GM12878 (cell line): Measurements from ENCODE around the gene GAGE12D. TPM values are rescaled to one million over a fixed set of nuclear protein-coding genes. Genes with fewer than 3 reads are reported as not detected.

Experiments used
- polyA plus RNA-seq, 11 experiments: library from polyadenylated mRNA; depleted of rRNA in 4 of 11; unstranded in 6 of 11; stranded (reverse) in 5 of 11; fragments of >200 nt; fragmentation: Nextera tagmentation in 4 of 11; fragmentation: Illumina TruSeq in 1 of 11; extraction: Ambion mirVana in 4 of 11; extraction: Trizol in 1 of 11; gene quantifications; 1 replicate in 1 of 11; 2 replicates in 10 of 11; pipeline versions ENCODE4 v1.2.1 to v1.2.3, GENCODE V29; 2011 to 2016; ENCODE audit warnings: inconsistent platforms in 2 of 11, missing spikeins in 2 of 11, low read depth in 1 of 11
- small RNA-seq: library from RNA; depleted of rRNA; stranded (forward); fragments of <200 nt; gene quantifications from one replicate; pipeline ENCODE3, GENCODE V24; 2014
- total RNA-seq, 4 experiments: library from RNA; depleted of rRNA in 3 of 4; stranded (reverse); fragments of >200 nt in 3 of 4; fragmentation: Illumina TruSeq in 1 of 4; extraction: Trizol in 1 of 4; gene quantifications; 2 replicates each; pipeline versions ENCODE4 v1.2.1 to v1.2.3, GENCODE V29; 2013 to 2021

GAGE12D gene
- total and polyA plus RNA-seq, 10 of the 15 experiments (the other 5 are each of a cell fraction or from before 2014, with no cell fraction given), result not detected

Small RNA genes lying within 50 kb of the gene (small RNA-seq; reads per million reads assigned to genes)
- gene GAGE12B, result not detected

Other genes with a start within 250 kb of the GAGE12D start
Only the 7 nearest of the 11 such genes appear.
- gene GAGE12C, start 9.6 kb upstream of the GAGE12D start, total RNA-seq (2014; rRNA removed), result not detected in 2 replicates
- not detected in 2 replicates for gene GAGE12C, start 9.6 kb upstream of the GAGE12D start, total RNA-seq (2014; rRNA removed; fragmentation: Illumina TruSeq; extraction: Trizol)
- gene GAGE12C, start 9.6 kb upstream of the GAGE12D start, total RNA-seq (2021), result not detected in 2 replicates
- not detected in 2 replicates for gene GAGE12C, start 9.6 kb upstream of the GAGE12D start, polyA plus RNA-seq (2011; rRNA removed)
- not detected in 2 replicates for gene GAGE12C, start 9.6 kb upstream of the GAGE12D start, polyA plus RNA-seq (2014; fragmentation: Illumina TruSeq; extraction: Trizol)
- not detected for gene GAGE12C, start 9.6 kb upstream of the GAGE12D start, polyA plus RNA-seq (2014; fragmentation: Nextera tagmentation; extraction: Ambion mirVana)
- gene GAGE12C, start 9.6 kb upstream of the GAGE12D start, polyA plus RNA-seq (2014; rRNA removed), result not detected in 2 replicates
- gene GAGE12C, start 9.6 kb upstream of the GAGE12D start, polyA plus RNA-seq (2016; fragmentation: Nextera tagmentation; extraction: Ambion mirVana), result not detected
- gene GAGE12E, start 9.6 kb downstream of the GAGE12D start, total RNA-seq (2014; rRNA removed), result not detected in 2 replicates
- not detected in 2 replicates for gene GAGE12E, start 9.6 kb downstream of the GAGE12D start, total RNA-seq (2014; rRNA removed; fragmentation: Illumina TruSeq; extraction: Trizol)
- gene GAGE12E, start 9.6 kb downstream of the GAGE12D start, total RNA-seq (2021), result not detected in 2 replicates
- not detected in 2 replicates for gene GAGE12E, start 9.6 kb downstream of the GAGE12D start, polyA plus RNA-seq (2011; rRNA removed)
- not detected in 2 replicates for gene GAGE12E, start 9.6 kb downstream of the GAGE12D start, polyA plus RNA-seq (2014; fragmentation: Illumina TruSeq; extraction: Trizol)
- gene GAGE12E, start 9.6 kb downstream of the GAGE12D start, polyA plus RNA-seq (2014; fragmentation: Nextera tagmentation; extraction: Ambion mirVana), result not detected
- not detected in 2 replicates for gene GAGE12E, start 9.6 kb downstream of the GAGE12D start, polyA plus RNA-seq (2014; rRNA removed)
- not detected for gene GAGE12E, start 9.6 kb downstream of the GAGE12D start, polyA plus RNA-seq (2016; fragmentation: Nextera tagmentation; extraction: Ambion mirVana)
- not detected in 2 replicates for gene GAGE12F, start 19.1 kb downstream of the GAGE12D start, total RNA-seq (2014; rRNA removed)
- gene GAGE12F, start 19.1 kb downstream of the GAGE12D start, total RNA-seq (2014; rRNA removed; fragmentation: Illumina TruSeq; extraction: Trizol), result not detected in 2 replicates
- 0.72 TPM in 1 of 2 replicates, not detected in the other for gene GAGE12F, start 19.1 kb downstream of the GAGE12D start, total RNA-seq (2021)
- gene GAGE12F, start 19.1 kb downstream of the GAGE12D start, polyA plus RNA-seq (2011; rRNA removed), result not detected in 2 replicates
- gene GAGE12F, start 19.1 kb downstream of the GAGE12D start, polyA plus RNA-seq (2014; fragmentation: Illumina TruSeq; extraction: Trizol), result not detected in 2 replicates
- gene GAGE12F, start 19.1 kb downstream of the GAGE12D start, polyA plus RNA-seq (2014; fragmentation: Nextera tagmentation; extraction: Ambion mirVana), result not detected
- not detected in 2 replicates for gene GAGE12F, start 19.1 kb downstream of the GAGE12D start, polyA plus RNA-seq (2014; rRNA removed)
- gene GAGE12F, start 19.1 kb downstream of the GAGE12D start, polyA plus RNA-seq (2016; fragmentation: Nextera tagmentation; extraction: Ambion mirVana), result not detected
- gene GAGE12G, start 28.7 kb downstream of the GAGE12D start, total RNA-seq (2014; rRNA removed), result not detected in 2 replicates
- not detected in 2 replicates for gene GAGE12G, start 28.7 kb downstream of the GAGE12D start, total RNA-seq (2014; rRNA removed; fragmentation: Illumina TruSeq; extraction: Trizol)
- gene GAGE12G, start 28.7 kb downstream of the GAGE12D start, total RNA-seq (2021), result not detected in 2 replicates
- gene GAGE12G, start 28.7 kb downstream of the GAGE12D start, polyA plus RNA-seq (2011; rRNA removed), result not detected in 2 replicates
- gene GAGE12G, start 28.7 kb downstream of the GAGE12D start, polyA plus RNA-seq (2014; fragmentation: Illumina TruSeq; extraction: Trizol), result not detected in 2 replicates
- gene GAGE12G, start 28.7 kb downstream of the GAGE12D start, polyA plus RNA-seq (2014; fragmentation: Nextera tagmentation; extraction: Ambion mirVana), result not detected
- gene GAGE12G, start 28.7 kb downstream of the GAGE12D start, polyA plus RNA-seq (2014; rRNA removed), result not detected in 2 replicates
- gene GAGE12G, start 28.7 kb downstream of the GAGE12D start, polyA plus RNA-seq (2016; fragmentation: Nextera tagmentation; extraction: Ambion mirVana), result not detected
- not detected in 2 replicates for gene GAGE12H, start 38.2 kb downstream of the GAGE12D start, total RNA-seq (2014; rRNA removed)
- not detected in 2 replicates for gene GAGE12H, start 38.2 kb downstream of the GAGE12D start, total RNA-seq (2014; rRNA removed; fragmentation: Illumina TruSeq; extraction: Trizol)
- not detected in 2 replicates for gene GAGE12H, start 38.2 kb downstream of the GAGE12D start, total RNA-seq (2021)
- not detected in 2 replicates for gene GAGE12H, start 38.2 kb downstream of the GAGE12D start, polyA plus RNA-seq (2011; rRNA removed)
- not detected in 2 replicates for gene GAGE12H, start 38.2 kb downstream of the GAGE12D start, polyA plus RNA-seq (2014; fragmentation: Illumina TruSeq; extraction: Trizol)
- not detected for gene GAGE12H, start 38.2 kb downstream of the GAGE12D start, polyA plus RNA-seq (2014; fragmentation: Nextera tagmentation; extraction: Ambion mirVana)
- not detected in 2 replicates for gene GAGE12H, start 38.2 kb downstream of the GAGE12D start, polyA plus RNA-seq (2014; rRNA removed)
- not detected for gene GAGE12H, start 38.2 kb downstream of the GAGE12D start, polyA plus RNA-seq (2016; fragmentation: Nextera tagmentation; extraction: Ambion mirVana)
- gene GAGE2A, start 47.8 kb downstream of the GAGE12D start, total RNA-seq (2014; rRNA removed), result not detected in 2 replicates
- gene GAGE2A, start 47.8 kb downstream of the GAGE12D start, total RNA-seq (2014; rRNA removed; fragmentation: Illumina TruSeq; extraction: Trizol), result not detected in 2 replicates
- 0.45 and 0.56 TPM in 2 replicates for gene GAGE2A, start 47.8 kb downstream of the GAGE12D start, total RNA-seq (2021)
- gene GAGE2A, start 47.8 kb downstream of the GAGE12D start, polyA plus RNA-seq (2011; rRNA removed), result not detected in 2 replicates
- gene GAGE2A, start 47.8 kb downstream of the GAGE12D start, polyA plus RNA-seq (2014; fragmentation: Illumina TruSeq; extraction: Trizol), result not detected in 2 replicates
- gene GAGE2A, start 47.8 kb downstream of the GAGE12D start, polyA plus RNA-seq (2014; fragmentation: Nextera tagmentation; extraction: Ambion mirVana), result not detected
- not detected in 2 replicates for gene GAGE2A, start 47.8 kb downstream of the GAGE12D start, polyA plus RNA-seq (2014; rRNA removed)
- gene GAGE2A, start 47.8 kb downstream of the GAGE12D start, polyA plus RNA-seq (2016; fragmentation: Nextera tagmentation; extraction: Ambion mirVana), result not detected
- not detected in 2 replicates for gene GAGE1, start 57.3 kb downstream of the GAGE12D start, total RNA-seq (2014; rRNA removed)
- gene GAGE1, start 57.3 kb downstream of the GAGE12D start, total RNA-seq (2014; rRNA removed; fragmentation: Illumina TruSeq; extraction: Trizol), result not detected in 2 replicates
- not detected in 2 replicates for gene GAGE1, start 57.3 kb downstream of the GAGE12D start, total RNA-seq (2021)
- gene GAGE1, start 57.3 kb downstream of the GAGE12D start, polyA plus RNA-seq (2011; rRNA removed), result 0.19 TPM in 1 of 2 replicates, not detected in the other
- gene GAGE1, start 57.3 kb downstream of the GAGE12D start, polyA plus RNA-seq (2014; fragmentation: Illumina TruSeq; extraction: Trizol), result not detected in 2 replicates
- gene GAGE1, start 57.3 kb downstream of the GAGE12D start, polyA plus RNA-seq (2014; fragmentation: Nextera tagmentation; extraction: Ambion mirVana), result under 1 TPM in 1 of 2 experiments, not detected in 1; 0.16 TPM
- gene GAGE1, start 57.3 kb downstream of the GAGE12D start, polyA plus RNA-seq (2014; rRNA removed), result not detected in 2 replicates
- under 1 TPM in 1 of 2 experiments, not detected in 1; 0.05 TPM for gene GAGE1, start 57.3 kb downstream of the GAGE12D start, polyA plus RNA-seq (2016; fragmentation: Nextera tagmentation; extraction: Ambion mirVana)